Neural cell (in vitro differentiated cells): Measurements from ENCODE around the gene TRIM32. TPM values are rescaled to one million over a fixed set of nuclear protein-coding genes. Genes with fewer than 3 reads are reported as not detected.
A peak's percentile ranks its signal among the peaks of the same experiment; 100 is the strongest.

Experiments
- H2AFZ ChIP-seq: fragments of 200-600, 300-800 bp; sonication (generic), shearing (Covaris generic); 2 replicates; pipeline ENCODE4 v1.6.0; 2014; ENCODE audit warnings: low read depth, mild to moderate bottlenecking, antibody characterized with exemption, low read length, moderate library complexity
- H3F3A ChIP-seq: fragments of 200-600 bp; shearing (Covaris generic); 2 replicates; pipeline ENCODE4 v1.6.1; 2016; ENCODE audit warnings: mild to moderate bottlenecking, moderate library complexity, mixed read lengths, antibody characterized with exemption, low read length; ENCODE audit not compliant: insufficient read depth, poor library complexity, severe bottlenecking
- H3K27ac ChIP-seq: fragments of 200-600, 300-800 bp; sonication (generic), shearing (Covaris generic); 2 replicates; pipeline ENCODE4 v1.5.1; 2014; ENCODE audit warnings: mild to moderate bottlenecking, low read length, moderate library complexity
- H3K27me3 ChIP-seq: fragments of 300-800, 200-600 bp; sonication (generic), shearing (Covaris generic); 2 replicates; pipeline ENCODE4 v1.6.0; 2014; ENCODE audit warnings: mild to moderate bottlenecking, low read depth, low read length, moderate library complexity; ENCODE audit not compliant: insufficient read depth
- H3K36me3 ChIP-seq: fragments of 300-800, 200-600 bp; sonication (generic), shearing (Covaris generic); 2 replicates; pipeline ENCODE4 v1.5.1; 2014; ENCODE audit warnings: mild to moderate bottlenecking, antibody characterized with exemption, low read length, moderate library complexity; ENCODE audit not compliant: insufficient read depth
- H3K4me2 ChIP-seq: fragments of 300-800, 200-600 bp; sonication (generic), shearing (Covaris generic); 2 replicates; pipeline ENCODE4 v1.6.0; 2014; ENCODE audit warnings: mild to moderate bottlenecking, low read length
- H3K4me3 ChIP-seq: fragments of 300-800, 200-600 bp; sonication (generic), shearing (Covaris generic); 2 replicates; pipeline ENCODE4 v1.5.1; 2014; ENCODE audit warnings: mild to moderate bottlenecking, low read length, moderate library complexity
- H3K79me2 ChIP-seq: fragments of 200-600 bp; shearing (Covaris generic); replicated peaks from 2 replicates; pipeline ENCODE4 v1.6.0; 2014; ENCODE audit warnings: mild to moderate bottlenecking, low read length, moderate library complexity; ENCODE audit not compliant: insufficient read depth
- H3K9ac ChIP-seq: fragments of 300-800, 200-600 bp; sonication (generic), shearing (Covaris generic); 2 replicates; pipeline ENCODE4 v1.6.1; 2016; ENCODE audit warnings: mild to moderate bottlenecking, low read length, mixed read lengths
- H3K9me2 ChIP-seq: fragments of 200-600 bp; shearing (Covaris generic); 2 replicates; pipeline ENCODE4 v1.6.1; 2016; ENCODE audit warnings: mild to moderate bottlenecking, low read length, mixed read lengths; ENCODE audit not compliant: insufficient read depth
- H3K9me3 ChIP-seq: fragments of 200-600, 300-800 bp; sonication (generic), shearing (Covaris generic); 2 replicates; pipeline ENCODE4 v1.6.1; 2016; ENCODE audit warnings: mild to moderate bottlenecking, mixed run types, low read length, moderate library complexity, mixed read lengths
- H4K20me1 ChIP-seq: fragments of 200-600 bp; shearing (Covaris generic); 2 replicates; pipeline ENCODE4 v1.6.1; 2016; ENCODE audit warnings: mild to moderate bottlenecking, mixed run types; ENCODE audit not compliant: insufficient read depth
- EP300 ChIP-seq: fragments of 450-650 bp; conservative IDR thresholded peaks from 2 replicates; pipeline ENCODE4 v1.6.1; 2014; ENCODE audit warnings: antibody characterized with exemption, mild to moderate bottlenecking, moderate library complexity; ENCODE audit not compliant: poor library complexity, severe bottlenecking
- EZH2 ChIP-seq: fragments of 200-600, 300-800 bp; shearing (Covaris generic), sonication (generic); IDR thresholded peaks from 2 replicates; pipeline ENCODE4 v1.6.1; 2014; ENCODE audit warnings: antibody characterized with exemption, low read length, borderline replicate concordance, mild to moderate bottlenecking; ENCODE audit not compliant: insufficient read depth, poor library complexity, severe bottlenecking
- MXI1 ChIP-seq: fragments of 450-650 bp; conservative IDR thresholded peaks from 2 replicates; pipeline ENCODE4 v1.6.1; 2014; ENCODE audit warnings: antibody characterized with exemption, mild to moderate bottlenecking; ENCODE audit not compliant: poor library complexity, severe bottlenecking
- POLR2AphosphoS5 ChIP-seq: IDR thresholded peaks from 2 replicates; pipeline ENCODE4 v1.6.1; 2012
- RAD21 ChIP-seq: fragments of 450-650 bp; conservative IDR thresholded peaks from 2 replicates; pipeline ENCODE4 v1.6.1; 2014; ENCODE audit warnings: antibody characterized with exemption, mild to moderate bottlenecking, moderate library complexity
- SMC3 ChIP-seq: fragments of 450-650 bp; conservative IDR thresholded peaks from 2 replicates; pipeline ENCODE4 v1.6.1; 2014; ENCODE audit warnings: antibody characterized with exemption, mild to moderate bottlenecking, moderate library complexity; ENCODE audit not compliant: poor library complexity
- TAF1 ChIP-seq: IDR thresholded peaks from 2 replicates; pipeline ENCODE4 v1.6.1; 2012; ENCODE audit warnings: low read depth
- polyA plus RNA-seq: library from polyadenylated mRNA; depleted of rRNA; stranded (reverse); fragments of >200 nt; gene quantifications from 2 replicates; pipeline ENCODE4 v1.2.3, GENCODE V29; 2014
- TF ChIP-seq, protein P1 (sequence below): IDR thresholded peaks from 2 replicates; pipeline ENCODE4 v1.6.1; 2012; ENCODE audit warnings: borderline replicate concordance
- TF ChIP-seq, protein P2 (sequence below): fragments of 450-650 bp; IDR thresholded peaks from 2 replicates; pipeline ENCODE4 v1.5.1; 2014; ENCODE audit warnings: antibody characterized with exemption, mild to moderate bottlenecking, moderate library complexity; ENCODE audit not compliant: poor library complexity, severe bottlenecking

The TRIM32 gene
- polyA plus RNA-seq, 1 donor from 2014 or later: 9.1 TPM

DNA sequence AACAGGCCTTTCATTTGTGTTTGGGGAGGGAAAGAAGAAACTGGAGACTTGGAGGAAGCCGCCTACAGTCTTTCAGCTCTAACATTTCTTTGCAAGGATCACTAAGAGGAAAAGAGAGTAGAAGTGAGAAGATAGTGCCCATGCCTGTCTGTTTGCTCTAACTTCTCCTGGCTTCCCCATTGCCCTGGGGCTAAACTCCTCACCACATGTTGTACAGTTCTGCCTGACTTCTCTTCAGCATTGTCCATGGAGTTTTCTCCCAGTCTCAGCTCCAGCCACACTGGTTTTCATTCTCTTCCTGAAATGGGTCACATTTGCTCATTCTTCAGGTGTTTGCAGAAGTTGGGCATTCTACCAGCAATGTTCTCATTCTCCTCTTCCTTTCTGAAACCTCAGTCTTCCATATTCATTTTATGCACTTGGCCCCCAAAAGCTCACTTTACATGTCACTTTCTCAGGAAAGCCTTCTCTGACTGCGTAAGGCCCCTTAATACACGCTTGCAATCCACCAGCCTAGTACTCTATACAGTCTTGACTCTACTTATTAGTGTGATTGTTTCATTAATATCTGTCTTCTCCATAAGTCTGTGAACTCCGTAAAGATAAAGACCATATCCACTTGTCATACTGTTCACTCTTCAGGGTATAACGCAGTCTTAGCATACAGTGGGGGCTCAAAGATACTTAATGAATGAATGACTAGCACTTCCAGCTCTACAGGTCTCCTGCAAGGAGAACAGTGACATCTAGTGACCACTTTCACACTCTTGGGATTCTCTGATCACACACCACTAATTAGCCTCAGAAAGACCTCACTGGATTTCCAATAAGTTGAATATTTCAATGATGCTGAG is 40.2 kb upstream of the TRIM32 start:
- H3K36me3 ChIP-seq: no peaks in the 10 kb centered on the region
- no peak for TF ChIP-seq TAF1
- no peak for TF ChIP-seq MXI1
- TF ChIP-seq, protein P1, sequence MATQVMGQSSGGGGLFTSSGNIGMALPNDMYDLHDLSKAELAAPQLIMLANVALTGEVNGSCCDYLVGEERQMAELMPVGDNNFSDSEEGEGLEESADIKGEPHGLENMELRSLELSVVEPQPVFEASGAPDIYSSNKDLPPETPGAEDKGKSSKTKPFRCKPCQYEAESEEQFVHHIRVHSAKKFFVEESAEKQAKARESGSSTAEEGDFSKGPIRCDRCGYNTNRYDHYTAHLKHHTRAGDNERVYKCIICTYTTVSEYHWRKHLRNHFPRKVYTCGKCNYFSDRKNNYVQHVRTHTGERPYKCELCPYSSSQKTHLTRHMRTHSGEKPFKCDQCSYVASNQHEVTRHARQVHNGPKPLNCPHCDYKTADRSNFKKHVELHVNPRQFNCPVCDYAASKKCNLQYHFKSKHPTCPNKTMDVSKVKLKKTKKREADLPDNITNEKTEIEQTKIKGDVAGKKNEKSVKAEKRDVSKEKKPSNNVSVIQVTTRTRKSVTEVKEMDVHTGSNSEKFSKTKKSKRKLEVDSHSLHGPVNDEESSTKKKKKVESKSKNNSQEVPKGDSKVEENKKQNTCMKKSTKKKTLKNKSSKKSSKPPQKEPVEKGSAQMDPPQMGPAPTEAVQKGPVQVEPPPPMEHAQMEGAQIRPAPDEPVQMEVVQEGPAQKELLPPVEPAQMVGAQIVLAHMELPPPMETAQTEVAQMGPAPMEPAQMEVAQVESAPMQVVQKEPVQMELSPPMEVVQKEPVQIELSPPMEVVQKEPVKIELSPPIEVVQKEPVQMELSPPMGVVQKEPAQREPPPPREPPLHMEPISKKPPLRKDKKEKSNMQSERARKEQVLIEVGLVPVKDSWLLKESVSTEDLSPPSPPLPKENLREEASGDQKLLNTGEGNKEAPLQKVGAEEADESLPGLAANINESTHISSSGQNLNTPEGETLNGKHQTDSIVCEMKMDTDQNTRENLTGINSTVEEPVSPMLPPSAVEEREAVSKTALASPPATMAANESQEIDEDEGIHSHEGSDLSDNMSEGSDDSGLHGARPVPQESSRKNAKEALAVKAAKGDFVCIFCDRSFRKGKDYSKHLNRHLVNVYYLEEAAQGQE: no peak
- peak; percentile 70 for TF ChIP-seq RAD21
- TF ChIP-seq, protein P2, sequence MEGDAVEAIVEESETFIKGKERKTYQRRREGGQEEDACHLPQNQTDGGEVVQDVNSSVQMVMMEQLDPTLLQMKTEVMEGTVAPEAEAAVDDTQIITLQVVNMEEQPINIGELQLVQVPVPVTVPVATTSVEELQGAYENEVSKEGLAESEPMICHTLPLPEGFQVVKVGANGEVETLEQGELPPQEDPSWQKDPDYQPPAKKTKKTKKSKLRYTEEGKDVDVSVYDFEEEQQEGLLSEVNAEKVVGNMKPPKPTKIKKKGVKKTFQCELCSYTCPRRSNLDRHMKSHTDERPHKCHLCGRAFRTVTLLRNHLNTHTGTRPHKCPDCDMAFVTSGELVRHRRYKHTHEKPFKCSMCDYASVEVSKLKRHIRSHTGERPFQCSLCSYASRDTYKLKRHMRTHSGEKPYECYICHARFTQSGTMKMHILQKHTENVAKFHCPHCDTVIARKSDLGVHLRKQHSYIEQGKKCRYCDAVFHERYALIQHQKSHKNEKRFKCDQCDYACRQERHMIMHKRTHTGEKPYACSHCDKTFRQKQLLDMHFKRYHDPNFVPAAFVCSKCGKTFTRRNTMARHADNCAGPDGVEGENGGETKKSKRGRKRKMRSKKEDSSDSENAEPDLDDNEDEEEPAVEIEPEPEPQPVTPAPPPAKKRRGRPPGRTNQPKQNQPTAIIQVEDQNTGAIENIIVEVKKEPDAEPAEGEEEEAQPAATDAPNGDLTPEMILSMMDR: peak; percentile 66
- TF ChIP-seq EZH2: no peak
- peak; percentile 73 for TF ChIP-seq SMC3
- no peak for TF ChIP-seq POLR2AphosphoS5
- TF ChIP-seq EP300: no peak

DNA sequence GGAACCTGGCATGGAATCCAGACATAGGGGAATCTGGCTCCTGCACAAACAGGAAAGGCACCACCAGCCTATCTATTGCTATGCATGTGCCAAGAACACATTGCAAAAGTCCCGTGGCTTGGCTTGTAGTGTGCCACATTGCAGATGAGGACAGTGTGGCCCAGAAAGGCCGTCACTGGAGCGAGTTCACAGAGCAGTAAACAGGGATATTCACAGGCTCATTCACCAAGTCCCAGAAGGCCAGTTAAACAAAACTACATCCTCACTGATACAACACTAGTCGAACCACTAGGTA is 39.6 kb upstream of the TRIM32 start:
- no peaks in the 10 kb centered on the region for H3K79me2 ChIP-seq
- H3K4me2 ChIP-seq: no peak overlapping the region
- no peaks in the 10 kb centered on the region for H3K36me3 ChIP-seq
- no peaks in the 10 kb centered on the region for H3K9me2 ChIP-seq
- H3K9me3 ChIP-seq: no peaks in the 10 kb centered on the region
- no peak overlapping the region for H3K27ac ChIP-seq
- no peaks in the 10 kb centered on the region for H3K27me3 ChIP-seq
- no peaks in the 10 kb centered on the region for H4K20me1 ChIP-seq
- no peak overlapping the region for H3K9ac ChIP-seq
- TF ChIP-seq EZH2 (no peak), MXI1 (no peak), SMC3 (peak; percentile 4), RAD21 (no peak), TAF1 (no peak), EP300 (no peak), POLR2AphosphoS5 (no peak)
- TF ChIP-seq, protein P1: no peak
- TF ChIP-seq, protein P2: peak; percentile 13
- no peaks in the 10 kb centered on the region for H3F3A ChIP-seq
- H3K4me3 ChIP-seq: no peak overlapping the region
- no peak overlapping the region for H2AFZ ChIP-seq

More for the DNA sequence above, 40.2 kb upstream of the TRIM32 start:
- no peaks in the 10 kb centered on the region for H3K27me3 ChIP-seq
- no peak overlapping the region for H3K4me2 ChIP-seq
- H3F3A ChIP-seq: no peaks in the 10 kb centered on the region
- no peak overlapping the region for H3K27ac ChIP-seq
- H2AFZ ChIP-seq: no peak overlapping the region
- no peaks in the 10 kb centered on the region for H4K20me1 ChIP-seq
- no peak overlapping the region for H3K4me3 ChIP-seq
- no peak overlapping the region for H3K9ac ChIP-seq
- no peaks in the 10 kb centered on the region for H3K79me2 ChIP-seq
- no peaks in the 10 kb centered on the region for H3K9me2 ChIP-seq
- no peaks in the 10 kb centered on the region for H3K9me3 ChIP-seq
